ENCODE measurements around the gene EBF3. TPM values are rescaled to one million over a fixed set of nuclear protein-coding genes. Genes with fewer than 3 reads are reported as not detected.

Gene EBF3
- total RNA-seq, 1 experiment from 2014 or later: 0.22 TPM

DNA sequence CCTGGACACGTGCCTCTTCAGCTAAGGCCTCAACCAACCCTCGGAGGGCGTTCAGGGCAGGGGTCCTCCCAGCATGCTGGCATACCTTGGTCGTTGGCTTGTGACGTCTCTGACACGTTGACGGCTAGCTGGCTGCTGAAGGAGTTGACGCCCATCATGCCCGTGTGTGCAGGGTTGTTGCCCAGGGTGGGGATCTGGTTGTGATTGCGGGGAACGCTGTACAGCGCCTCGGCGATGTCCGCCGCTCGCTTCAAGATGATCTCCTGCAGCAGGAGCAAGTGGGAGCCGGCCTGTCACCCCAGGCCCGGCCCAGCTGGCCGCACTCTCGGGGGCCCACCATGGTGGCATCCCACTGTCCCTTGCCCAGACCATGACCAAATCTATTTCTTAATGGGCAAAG lies 122.0 kb downstream of the EBF3 start:
- Mint-ChIP-seq H3K9me3 (no peaks in the 10 kb centered on the region), H3K4me3 (no peak overlapping the region)

More for the DNA sequence above, 122.0 kb downstream of the EBF3 start:
- Histone ChIP-seq H2BK15ac (ENCODE audit: low read depth, low read length) (no peak overlapping the region), H2AK5ac (ENCODE audit: insufficient read length, low read length) (no peak overlapping the region), H4K91ac (ENCODE audit: insufficient read length, low read depth, low read length) (no peak overlapping the region), H4K5ac (ENCODE audit: insufficient read length, low read depth, low read length) (no peak overlapping the region), H3K14ac (ENCODE audit: insufficient read depth, low read length) (no peak overlapping the region), H2BK12ac (ENCODE audit: insufficient read length, low read depth, low read length) (no peak overlapping the region), H3K79me2 (ENCODE audit: insufficient read depth, low read length) (no peaks in the 10 kb centered on the region), H3K23me2 (ENCODE audit: insufficient read length, low read depth, low read length, poor library complexity, severe bottlenecking) (no peaks in the 10 kb centered on the region), H3K56ac (ENCODE audit: insufficient read length, low read depth, low read length) (no peak overlapping the region), H2BK120ac (ENCODE audit: low read depth, low read length, poor library complexity, severe bottlenecking) (no peak overlapping the region), H3T11ph (ENCODE audit: low read length) (no peak overlapping the region), H3K9ac (ENCODE audit: extremely low read depth, insufficient read length, low read length) (no peak overlapping the region), H3K27ac (ENCODE audit: insufficient read length, low read depth, low read length) (no peak overlapping the region), H3K18ac (ENCODE audit: insufficient read length, low read depth, low read length) (no peak overlapping the region), H3K23ac (ENCODE audit: insufficient read length, low read depth, low read length) (no peak overlapping the region), H3K4me1 (ENCODE audit: insufficient read depth, low read length) (no peaks in the 10 kb centered on the region), H3K79me1 (ENCODE audit: insufficient read depth, low read depth, low read length, poor library complexity, severe bottlenecking) (no peaks in the 10 kb centered on the region), H2AFZ (ENCODE audit: low read length) (no peak overlapping the region), H4K20me1 (ENCODE audit: control insufficient read depth, insufficient read depth, insufficient read length) (no peaks in the 10 kb centered on the region), H3K27me3 (ENCODE audit: insufficient read depth, low read length) (no peaks in the 10 kb centered on the region), H3K4ac (ENCODE audit: low read depth, low read length) (no peak overlapping the region), H2BK5ac (ENCODE audit: insufficient read length, low read length) (no peak overlapping the region), H4K8ac (replicated peaks; ENCODE audit: insufficient read length, low read depth, low read length) (no peak overlapping the region), H3K4me2 (ENCODE audit: insufficient read depth, insufficient read length, low read length) (no peak overlapping the region), H2BK20ac (ENCODE audit: low read depth, low read length, poor library complexity, severe bottlenecking) (no peak overlapping the region), H3K9me3 (ENCODE audit: control insufficient read depth, low read depth, low read length) (no peaks in the 10 kb centered on the region)
- Mint-ChIP-seq H3K4me1 (peaks cover 7 to 15% of the 10 kb centered on the region in 2 experiments), H3K36me3 (ENCODE audit: insufficient read depth in 1 of 3, low read depth in 3 of 3) (no peaks in the 10 kb centered on the region), H3K27ac (no peak overlapping the region), H3K27me3 (ENCODE audit: low read depth) (no peaks in the 10 kb centered on the region)
- no peak for DNase-seq
- no CpG with 5 or more reads among the region's 21 CpGs for WGBS (ENCODE audit: extremely low coverage, insufficient read length, low lambda C conversion rate)
- TF ChIP-seq, protein P1, sequence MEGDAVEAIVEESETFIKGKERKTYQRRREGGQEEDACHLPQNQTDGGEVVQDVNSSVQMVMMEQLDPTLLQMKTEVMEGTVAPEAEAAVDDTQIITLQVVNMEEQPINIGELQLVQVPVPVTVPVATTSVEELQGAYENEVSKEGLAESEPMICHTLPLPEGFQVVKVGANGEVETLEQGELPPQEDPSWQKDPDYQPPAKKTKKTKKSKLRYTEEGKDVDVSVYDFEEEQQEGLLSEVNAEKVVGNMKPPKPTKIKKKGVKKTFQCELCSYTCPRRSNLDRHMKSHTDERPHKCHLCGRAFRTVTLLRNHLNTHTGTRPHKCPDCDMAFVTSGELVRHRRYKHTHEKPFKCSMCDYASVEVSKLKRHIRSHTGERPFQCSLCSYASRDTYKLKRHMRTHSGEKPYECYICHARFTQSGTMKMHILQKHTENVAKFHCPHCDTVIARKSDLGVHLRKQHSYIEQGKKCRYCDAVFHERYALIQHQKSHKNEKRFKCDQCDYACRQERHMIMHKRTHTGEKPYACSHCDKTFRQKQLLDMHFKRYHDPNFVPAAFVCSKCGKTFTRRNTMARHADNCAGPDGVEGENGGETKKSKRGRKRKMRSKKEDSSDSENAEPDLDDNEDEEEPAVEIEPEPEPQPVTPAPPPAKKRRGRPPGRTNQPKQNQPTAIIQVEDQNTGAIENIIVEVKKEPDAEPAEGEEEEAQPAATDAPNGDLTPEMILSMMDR (conservative IDR thresholded peaks at IDR 0.05): no peak
